LNCaP clone FGC (cell line): ENCODE measurements around the gene DPYSL3.

ENCODE experiments used
- DNase-seq: peaks from one replicate; pipeline ENCODE4 v3.0.0-alpha.2; 2011; ENCODE audit warnings: low read depth
- H3K4me3 ChIP-seq: 2 replicates; pipeline ENCODE4 v1.5.1; 2011; ENCODE audit warnings: mild to moderate bottlenecking, low read depth, low read length, control low read depth
- CTCF ChIP-seq: IDR thresholded peaks from 2 replicates; pipeline ENCODE4 v1.5.1; 2012; ENCODE audit warnings: mild to moderate bottlenecking; ENCODE audit not compliant: control insufficient read depth, insufficient read depth; ENCODE audit errors: extremely low read depth

Gene DPYSL3

GRCh38 chr5:147427521-147428401, 82.1 kb downstream of the DPYSL3 start:
- TF ChIP-seq CTCF = no peak
- H3K4me3 ChIP-seq = no peak overlapping the region
- DNase-seq = no peak

- H3K4me3 ChIP-seq = no peak overlapping the region
- TF ChIP-seq CTCF = no peak
- no peak for DNase-seq
Measured at GRCh38 chr5:147426640-147427327, 83.1 kb downstream of the DPYSL3 start.

- DNase-seq = no peak
- TF ChIP-seq CTCF = no peak
- no peak overlapping the region for H3K4me3 ChIP-seq
Measured at GRCh38 chr5:147418613-147419012, 91.3 kb downstream of the DPYSL3 start.

GRCh38 chr5:147417135-147417813, 92.6 kb downstream of the DPYSL3 start:
- H3K4me3 ChIP-seq = no peak overlapping the region
- DNase-seq = peak; percentile 50
- TF ChIP-seq CTCF = no peak

GRCh38 chr5:147415651-147416050, 94.2 kb downstream of the DPYSL3 start:
- H3K4me3 ChIP-seq = no peak overlapping the region
- TF ChIP-seq CTCF = no peak
- no peak for DNase-seq

- no peak for DNase-seq
- TF ChIP-seq CTCF = no peak
- no peak overlapping the region for H3K4me3 ChIP-seq
Measured at GRCh38 chr5:147413266-147413665, 96.6 kb downstream of the DPYSL3 start.
